ENCODE data around the gene MSL3B.

Gene MSL3B

GRCh38 chr2:233853353-233853752 is 14.8 kb downstream of the MSL3B start:
- Histone ChIP-seq H3K27ac (ENCODE audit: low read length) (no peak overlapping the region), H4K20me1 (ENCODE audit: insufficient read depth) (no peaks in the 10 kb centered on the region), H3K4me2 (ENCODE audit: low read length) (no peak overlapping the region), H3K9ac (ENCODE audit: low read length) (no peak overlapping the region), H3K36me3 (ENCODE audit: insufficient read depth, low read length) (no peaks in the 10 kb centered on the region), H2AFZ (ENCODE audit: low read depth, low read length) (no peak overlapping the region), H3F3A (ENCODE audit: insufficient read depth, low read length, poor library complexity, severe bottlenecking) (no peaks in the 10 kb centered on the region), H3K9me3 (ENCODE audit: low read length) (no peaks in the 10 kb centered on the region), H3K79me2 (replicated peaks; ENCODE audit: insufficient read depth, low read length) (peaks cover 33% of the 10 kb centered on the region), H3K9me2 (ENCODE audit: insufficient read depth, low read length) (no peaks in the 10 kb centered on the region), H3K27me3 (ENCODE audit: insufficient read depth, low read depth, low read length) (no peaks in the 10 kb centered on the region), H3K4me3 (ENCODE audit: low read length) (peak overlapping the region; percentile 88)
- TF ChIP-seq REST (IDR thresholded peaks at IDR 0.05; ENCODE audit: borderline replicate concordance) (no peak), RAD21 (conservative IDR thresholded peaks at IDR 0.05) (no peak)

GRCh38 chr2:233852056-233852455 is 16.1 kb downstream of the MSL3B start:
- H3K4me3 ChIP-seq (ENCODE audit: low read length): no peak overlapping the region
- H3K36me3 ChIP-seq (ENCODE audit: insufficient read depth, low read length): no peaks in the 10 kb centered on the region
- no peaks in the 10 kb centered on the region for H4K20me1 ChIP-seq (ENCODE audit: insufficient read depth)
- H3K9me2 ChIP-seq (ENCODE audit: insufficient read depth, low read length): no peaks in the 10 kb centered on the region
- H3K9ac ChIP-seq (ENCODE audit: low read length): no peak overlapping the region
- H2AFZ ChIP-seq (ENCODE audit: low read depth, low read length): no peak overlapping the region
- peaks cover 33% of the 10 kb centered on the region for H3K79me2 ChIP-seq (replicated peaks; ENCODE audit: insufficient read depth, low read length)
- H3K27ac ChIP-seq (ENCODE audit: low read length): no peak overlapping the region
- H3K27me3 ChIP-seq (ENCODE audit: insufficient read depth, low read depth, low read length): no peaks in the 10 kb centered on the region
- TF ChIP-seq EP300 (conservative IDR thresholded peaks at IDR 0.05; ENCODE audit: poor library complexity, severe bottlenecking): no peak
- TF ChIP-seq, protein P1, sequence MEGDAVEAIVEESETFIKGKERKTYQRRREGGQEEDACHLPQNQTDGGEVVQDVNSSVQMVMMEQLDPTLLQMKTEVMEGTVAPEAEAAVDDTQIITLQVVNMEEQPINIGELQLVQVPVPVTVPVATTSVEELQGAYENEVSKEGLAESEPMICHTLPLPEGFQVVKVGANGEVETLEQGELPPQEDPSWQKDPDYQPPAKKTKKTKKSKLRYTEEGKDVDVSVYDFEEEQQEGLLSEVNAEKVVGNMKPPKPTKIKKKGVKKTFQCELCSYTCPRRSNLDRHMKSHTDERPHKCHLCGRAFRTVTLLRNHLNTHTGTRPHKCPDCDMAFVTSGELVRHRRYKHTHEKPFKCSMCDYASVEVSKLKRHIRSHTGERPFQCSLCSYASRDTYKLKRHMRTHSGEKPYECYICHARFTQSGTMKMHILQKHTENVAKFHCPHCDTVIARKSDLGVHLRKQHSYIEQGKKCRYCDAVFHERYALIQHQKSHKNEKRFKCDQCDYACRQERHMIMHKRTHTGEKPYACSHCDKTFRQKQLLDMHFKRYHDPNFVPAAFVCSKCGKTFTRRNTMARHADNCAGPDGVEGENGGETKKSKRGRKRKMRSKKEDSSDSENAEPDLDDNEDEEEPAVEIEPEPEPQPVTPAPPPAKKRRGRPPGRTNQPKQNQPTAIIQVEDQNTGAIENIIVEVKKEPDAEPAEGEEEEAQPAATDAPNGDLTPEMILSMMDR (IDR thresholded peaks at IDR 0.05; ENCODE audit: poor library complexity, severe bottlenecking): no peak
- no peak for TF ChIP-seq REST (IDR thresholded peaks at IDR 0.05; ENCODE audit: borderline replicate concordance)
- no peak for TF ChIP-seq RAD21 (conservative IDR thresholded peaks at IDR 0.05)
- no peak for TF ChIP-seq SMC3 (conservative IDR thresholded peaks at IDR 0.05; ENCODE audit: poor library complexity)
- no peak for TF ChIP-seq MXI1 (conservative IDR thresholded peaks at IDR 0.05; ENCODE audit: poor library complexity, severe bottlenecking)
- TF ChIP-seq EZH2 (IDR thresholded peaks at IDR 0.05; ENCODE audit: borderline replicate concordance, insufficient read depth, low read length, poor library complexity, severe bottlenecking): no peak
- no peak for TF ChIP-seq POLR2AphosphoS5 (IDR thresholded peaks at IDR 0.05)
- TF ChIP-seq TAF1 (IDR thresholded peaks at IDR 0.05; ENCODE audit: low read depth): no peak
- no peaks in the 10 kb centered on the region for H3F3A ChIP-seq (ENCODE audit: insufficient read depth, low read length, poor library complexity, severe bottlenecking)
- no peaks in the 10 kb centered on the region for H3K9me3 ChIP-seq (ENCODE audit: low read length)
- no peak overlapping the region for H3K4me2 ChIP-seq (ENCODE audit: low read length)
